ENCODE data around the gene CIDEA. TPM values are rescaled to one million over a fixed set of nuclear protein-coding genes. Genes with fewer than 3 reads are reported as not detected.

CIDEA gene
- total and polyA plus RNA-seq, 2 experiments from 2014 or later, result not detected

GRCh38 chr18:12287684-12288402 is 33.7 kb downstream of the CIDEA start:
- peak; percentile 78 to 81 for DNase-seq (ENCODE audit: low read depth in 1 of 2, low spot score in 1 of 2)
- H3K36me3 ChIP-seq, result no peaks in the 10 kb centered on the region
- H3K9me3 ChIP-seq (ENCODE audit: low read depth), result no peaks in the 10 kb centered on the region
- peak overlapping the region; percentile 84 for H3K27ac ChIP-seq
- H3K27me3 ChIP-seq, result peaks cover 9% of the 10 kb centered on the region
- TF ChIP-seq, protein P1, sequence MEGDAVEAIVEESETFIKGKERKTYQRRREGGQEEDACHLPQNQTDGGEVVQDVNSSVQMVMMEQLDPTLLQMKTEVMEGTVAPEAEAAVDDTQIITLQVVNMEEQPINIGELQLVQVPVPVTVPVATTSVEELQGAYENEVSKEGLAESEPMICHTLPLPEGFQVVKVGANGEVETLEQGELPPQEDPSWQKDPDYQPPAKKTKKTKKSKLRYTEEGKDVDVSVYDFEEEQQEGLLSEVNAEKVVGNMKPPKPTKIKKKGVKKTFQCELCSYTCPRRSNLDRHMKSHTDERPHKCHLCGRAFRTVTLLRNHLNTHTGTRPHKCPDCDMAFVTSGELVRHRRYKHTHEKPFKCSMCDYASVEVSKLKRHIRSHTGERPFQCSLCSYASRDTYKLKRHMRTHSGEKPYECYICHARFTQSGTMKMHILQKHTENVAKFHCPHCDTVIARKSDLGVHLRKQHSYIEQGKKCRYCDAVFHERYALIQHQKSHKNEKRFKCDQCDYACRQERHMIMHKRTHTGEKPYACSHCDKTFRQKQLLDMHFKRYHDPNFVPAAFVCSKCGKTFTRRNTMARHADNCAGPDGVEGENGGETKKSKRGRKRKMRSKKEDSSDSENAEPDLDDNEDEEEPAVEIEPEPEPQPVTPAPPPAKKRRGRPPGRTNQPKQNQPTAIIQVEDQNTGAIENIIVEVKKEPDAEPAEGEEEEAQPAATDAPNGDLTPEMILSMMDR (IDR thresholded peaks at IDR 0.05; ENCODE audit: low read depth, low read length), result no peak
- H3K4me3 ChIP-seq, result peak overlapping the region; percentile 21
- H3K4me1 ChIP-seq (ENCODE audit: low read depth), result peaks cover 15% of the 10 kb centered on the region

- H3K36me3 ChIP-seq, result no peaks in the 10 kb centered on the region
- no peak for DNase-seq (ENCODE audit: low read depth in 1 of 2, low spot score in 1 of 2)
- H3K27ac ChIP-seq, result peak overlapping the region; percentile 84
- TF ChIP-seq, protein P1 (IDR thresholded peaks at IDR 0.05; ENCODE audit: low read depth, low read length), result no peak
- peak overlapping the region; percentile 21 for H3K4me3 ChIP-seq
- H3K9me3 ChIP-seq (ENCODE audit: low read depth), result no peaks in the 10 kb centered on the region
- H3K4me1 ChIP-seq (ENCODE audit: low read depth), result peaks cover 15% of the 10 kb centered on the region
- H3K27me3 ChIP-seq, result peaks cover 9% of the 10 kb centered on the region
Measured at GRCh38 chr18:12288403-12288755, 34.2 kb downstream of the CIDEA start.

- no peak for DNase-seq (ENCODE audit: low read depth in 1 of 2, low spot score in 1 of 2)
- Histone ChIP-seq H3K27me3 (peaks cover 9% of the 10 kb centered on the region), H3K4me3 (no peak overlapping the region), H3K27ac (no peak overlapping the region), H3K9me3 (ENCODE audit: low read depth) (no peaks in the 10 kb centered on the region), H3K4me1 (ENCODE audit: low read depth) (peaks cover 9% of the 10 kb centered on the region), H3K36me3 (no peaks in the 10 kb centered on the region)
- TF ChIP-seq, protein P1 (IDR thresholded peaks at IDR 0.05; ENCODE audit: low read depth, low read length), result no peak
Measured at GRCh38 chr18:12290086-12290485, 35.9 kb downstream of the CIDEA start.

DNA sequence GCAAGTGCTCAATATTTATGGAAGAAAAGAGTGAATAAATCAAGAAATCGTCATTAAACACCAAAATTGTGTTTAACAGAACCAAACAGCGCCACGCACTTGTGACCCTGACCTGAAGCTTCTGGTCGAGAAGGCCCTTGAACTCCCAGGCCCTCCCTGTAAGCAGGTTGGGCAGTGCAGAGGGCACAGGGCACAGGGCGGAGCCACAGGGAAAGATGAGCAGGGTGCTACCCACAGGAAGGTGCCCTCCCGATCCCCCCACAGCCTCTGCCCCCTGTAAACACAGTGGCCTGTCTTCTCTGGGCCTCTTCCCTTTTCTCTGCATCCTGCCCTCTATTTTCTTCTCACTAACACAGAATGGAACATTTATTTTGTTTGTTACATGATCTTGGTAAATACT is 37.0 kb downstream of the CIDEA start:
- TF ChIP-seq, protein P1 (IDR thresholded peaks at IDR 0.05; ENCODE audit: low read depth, low read length), result no peak
- Histone ChIP-seq H3K4me1 (ENCODE audit: low read depth) (peaks cover 9% of the 10 kb centered on the region), H3K36me3 (no peaks in the 10 kb centered on the region), H3K4me3 (no peak overlapping the region), H3K27ac (no peak overlapping the region), H3K27me3 (peaks cover 9% of the 10 kb centered on the region), H3K9me3 (ENCODE audit: low read depth) (no peaks in the 10 kb centered on the region)
- no peak for DNase-seq (ENCODE audit: low read depth in 1 of 2, low spot score in 1 of 2)

DNA sequence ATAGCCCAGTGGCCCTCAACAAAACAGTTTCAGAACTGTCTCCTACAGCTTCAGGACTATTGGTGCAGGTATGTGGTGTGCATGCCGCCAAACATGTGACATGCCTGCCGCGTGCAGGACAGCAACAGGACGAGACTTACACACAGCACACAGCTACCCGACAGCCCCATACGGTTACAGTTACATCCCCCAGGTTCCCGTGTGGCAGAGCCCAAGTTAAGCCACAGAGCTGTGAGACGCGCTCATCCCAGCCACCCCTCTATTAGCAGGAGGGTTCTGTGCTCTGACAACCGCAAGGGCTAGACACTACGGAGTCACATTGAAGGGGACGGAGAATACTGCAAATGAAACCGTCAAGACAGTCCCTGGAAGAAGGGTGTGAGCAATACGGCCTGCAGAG is 37.5 kb downstream of the CIDEA start:
- Histone ChIP-seq H3K4me1 (ENCODE audit: low read depth) (peaks cover 9% of the 10 kb centered on the region), H3K4me3 (no peak overlapping the region), H3K27me3 (peaks cover 8% of the 10 kb centered on the region), H3K9me3 (ENCODE audit: low read depth) (no peaks in the 10 kb centered on the region), H3K36me3 (no peaks in the 10 kb centered on the region), H3K27ac (no peak overlapping the region)
- no peak for DNase-seq (ENCODE audit: low read depth in 1 of 2, low spot score in 1 of 2)
- TF ChIP-seq, protein P1 (IDR thresholded peaks at IDR 0.05; ENCODE audit: low read depth, low read length), result no peak

Measured in cardiac muscle cell (in vitro differentiated cells and primary cell).